GM12873 (cell line): ENCODE measurements around the gene OR8D2.

Source experiments
- CTCF ChIP-seq: IDR thresholded peaks from 2 replicates; pipeline ENCODE4 v1.5.1; 2012; ENCODE audit warnings: low read depth, mild to moderate bottlenecking, moderate library complexity, low read length, control low read depth; ENCODE audit not compliant: insufficient read depth; ENCODE audit errors: missing control alignments

Gene OR8D2

GRCh38 chr11:124285610-124286344, 34.2 kb downstream of the OR8D2 start:
- no peak for TF ChIP-seq CTCF

GRCh38 chr11:124278261-124278660, 41.7 kb downstream of the OR8D2 start:
- no peak for TF ChIP-seq CTCF

- TF ChIP-seq CTCF, result peak; percentile 23
Observed at GRCh38 chr11:124277804-124278203, 42.2 kb downstream of the OR8D2 start.

DNA sequence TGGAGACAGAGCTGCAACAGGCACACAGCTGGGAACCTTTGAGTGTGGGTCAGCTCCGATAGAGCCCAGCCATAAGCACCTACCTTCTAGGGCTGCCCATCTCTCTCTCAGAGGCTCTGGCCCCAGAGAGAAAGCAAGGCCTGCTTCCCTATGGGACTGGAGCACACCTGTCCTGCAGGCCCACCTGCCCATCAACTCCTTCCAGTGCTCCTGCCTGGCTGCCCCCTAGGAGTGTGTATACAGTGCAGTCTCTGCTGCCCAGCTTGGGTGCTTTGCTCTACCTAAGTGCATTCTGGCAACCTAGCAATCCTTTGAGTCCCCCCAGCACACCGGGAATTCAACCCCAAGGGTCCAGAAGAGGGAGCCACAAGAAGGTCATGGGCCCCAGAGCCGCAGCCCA, 42.8 kb downstream of the OR8D2 start:
- TF ChIP-seq CTCF, result no peak

- no peak for TF ChIP-seq CTCF
Observed at GRCh38 chr11:124276081-124276480, 43.9 kb downstream of the OR8D2 start.

DNA sequence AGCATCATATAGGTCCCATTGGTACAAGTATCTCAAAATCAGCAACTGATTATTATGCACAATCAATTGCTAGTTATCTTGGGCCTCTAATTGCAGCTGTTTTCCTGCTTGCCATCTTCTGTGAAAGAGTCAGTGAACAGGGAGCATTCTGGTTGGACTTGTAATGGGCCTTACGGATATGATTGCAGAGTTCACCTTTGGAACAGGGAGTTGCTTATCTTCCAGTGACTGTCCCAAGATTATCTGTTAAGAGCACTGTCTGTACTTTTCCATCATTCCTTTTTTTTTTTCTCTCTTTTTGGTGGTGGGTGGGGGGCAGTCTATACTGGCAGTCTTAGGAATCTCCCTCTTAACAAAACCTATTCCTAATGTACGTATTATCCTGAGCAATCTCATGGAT, 46.0 kb downstream of the OR8D2 start:
- no peak for TF ChIP-seq CTCF
